Activated naive CD8-positive, alpha-beta T cell treated with anti-CD3 and anti-CD28 coated beads, Interleukin-2, amount 10 ng/mL, durations not matched to agents 7 days and 5 days (primary cell): ENCODE data around the gene ZCCHC7. TPM values are rescaled to one million over a fixed set of nuclear protein-coding genes. Genes with fewer than 3 reads are reported as not detected.

Source experiments
- ATAC-seq: fragments of 150-1000 bp; cut with Tn5 transposase; one replicate; pipeline ENCODE4 v1.10.0; 2021; ENCODE audit warnings: low read depth, moderate library complexity
- POLR2A ChIA-PET: fragments of 350-600 bp; sonication (Branson Sonifier 250); formaldehyde crosslinking; loops from one replicate; lab custom pipeline; 2021; ENCODE audit warnings: antibody characterized with exemption; lab: Charles Lee
- DNase-seq: peaks from one replicate; pipeline ENCODE4 v3.0.0; 2021
- H3K27ac Mint-ChIP-seq: one replicate; pipeline ENCODE4 v1.8.0; 2022; ENCODE audit warnings: mild to moderate bottlenecking, mixed read lengths
- H3K27me3 Mint-ChIP-seq: one replicate; pipeline ENCODE4 v1.8.0; 2022; ENCODE audit warnings: mild to moderate bottlenecking, moderate library complexity, mixed read lengths
- H3K36me3 Mint-ChIP-seq: one replicate; pipeline ENCODE4 v1.8.0; 2021; ENCODE audit warnings: mild to moderate bottlenecking, mixed read lengths
- H3K4me1 Mint-ChIP-seq: one replicate; pipeline ENCODE4 v1.8.0; 2021; ENCODE audit warnings: mixed read lengths
- H3K4me3 Mint-ChIP-seq: one replicate; pipeline ENCODE4 v1.8.0; 2022; ENCODE audit warnings: mild to moderate bottlenecking, moderate library complexity, mixed read lengths
- H3K9me3 Mint-ChIP-seq: one replicate; pipeline ENCODE4 v1.8.0; 2021; ENCODE audit warnings: mixed read lengths
- total RNA-seq, 2 experiments: library from RNA; stranded (reverse); gene quantifications; one replicate each; pipeline ENCODE4 v1.2.3, GENCODE V29; 2021

Gene ZCCHC7
- total RNA-seq, 2 experiments from 2014 or later, result 32.8 to 33.5 TPM

DNA sequence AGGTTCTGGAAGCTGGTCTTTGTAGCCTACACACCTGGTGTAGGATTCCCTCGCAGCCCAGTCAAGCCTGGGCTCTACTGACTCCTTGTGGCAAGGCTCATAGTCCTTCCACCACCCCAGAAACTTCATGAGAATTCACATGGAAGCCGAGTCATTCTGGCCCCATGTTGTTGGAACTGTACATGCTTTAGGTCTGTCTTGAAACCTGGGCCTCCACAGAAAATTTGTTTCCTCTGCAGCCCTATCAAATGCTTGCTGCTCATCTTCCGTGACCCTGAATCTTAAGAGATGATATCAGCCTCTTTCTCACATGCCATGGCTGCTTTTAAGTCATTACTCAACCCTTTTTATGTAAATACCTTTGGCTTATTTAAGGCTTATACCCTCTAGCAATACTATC lies 188.8 kb downstream of the ZCCHC7 start:
- Mint-ChIP-seq H3K4me3 (no peak overlapping the region), H3K9me3 (no peaks in the 10 kb centered on the region), H3K36me3 (peaks cover 23% of the 10 kb centered on the region), H3K27ac (no peak overlapping the region), H3K4me1 (peaks cover 7% of the 10 kb centered on the region), H3K27me3 (no peaks in the 10 kb centered on the region)
- DNase-seq (no peak), ATAC-seq (no peak)
- POLR2A ChIA-PET, result no interaction called here

DNA sequence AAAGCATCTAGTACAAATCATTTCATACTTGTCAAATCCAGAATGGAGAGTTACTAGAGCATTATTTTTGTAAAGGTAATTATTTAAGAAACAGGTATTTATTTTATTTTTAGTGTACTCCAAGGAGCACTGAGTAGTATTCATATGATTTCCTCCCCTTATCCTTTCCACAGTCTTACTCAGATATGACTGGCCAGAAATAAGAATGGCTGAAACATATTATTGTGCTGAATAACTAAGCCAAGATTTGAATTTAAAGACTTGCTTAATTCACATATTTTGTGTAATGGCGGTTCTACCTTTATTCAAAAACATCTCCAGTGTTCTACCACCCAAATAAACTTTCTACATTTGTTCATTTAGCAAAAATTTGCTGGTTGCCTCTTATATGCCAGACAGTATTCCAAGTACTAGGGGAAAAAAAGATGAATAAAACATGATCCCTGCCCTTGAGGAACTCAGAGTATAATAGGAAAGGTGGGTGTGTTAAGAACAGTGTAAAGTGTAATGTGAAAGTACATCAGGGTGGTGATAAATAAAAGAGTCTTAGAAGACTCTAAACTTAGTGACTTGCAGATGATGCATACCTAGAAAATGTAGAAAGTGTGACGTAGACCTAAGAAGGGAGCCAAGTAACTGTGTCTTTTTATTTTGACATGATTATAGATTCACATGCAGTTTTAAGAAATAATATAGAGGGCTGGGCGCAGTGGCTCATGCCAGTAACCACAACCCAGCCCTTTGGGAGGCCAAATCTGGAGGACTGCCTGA lies 191.7 kb downstream of the ZCCHC7 start:
- POLR2A ChIA-PET, result no interaction called here
- no peaks in the 10 kb centered on the region for H3K27me3 Mint-ChIP-seq
- no peak for ATAC-seq

DNA sequence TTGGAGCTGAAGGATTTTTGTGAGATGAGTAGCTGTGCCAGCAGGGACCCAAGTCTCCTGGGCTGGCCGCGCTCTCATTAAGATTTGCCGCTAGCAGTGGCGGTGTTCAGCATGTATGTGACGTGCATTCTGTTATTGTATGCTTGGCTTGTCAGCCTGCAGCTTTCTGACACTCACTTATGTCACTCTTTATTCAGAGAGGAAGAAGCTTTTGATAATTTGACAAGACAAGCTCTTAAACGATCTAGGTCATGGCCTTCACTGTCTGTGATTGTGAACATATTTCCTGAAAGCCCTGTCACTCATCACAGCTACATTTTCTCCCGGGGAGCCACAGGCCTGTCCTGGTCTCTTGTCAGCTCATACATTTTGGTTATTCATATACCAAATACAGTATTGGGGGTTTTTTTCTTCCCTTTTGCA lies 203.9 kb downstream of the ZCCHC7 start:
- Mint-ChIP-seq H3K27me3 (no peaks in the 10 kb centered on the region), H3K27ac (no peak overlapping the region), H3K9me3 (peaks cover 6% of the 10 kb centered on the region), H3K4me1 (peaks cover 7% of the 10 kb centered on the region), H3K36me3 (peaks cover 16% of the 10 kb centered on the region), H3K4me3 (no peak overlapping the region)
- POLR2A ChIA-PET, result no interaction called here
- DNase-seq (no peak), ATAC-seq (no peak)

More for the DNA sequence above, 191.7 kb downstream of the ZCCHC7 start:
- Mint-ChIP-seq H3K4me1 (peaks cover 5% of the 10 kb centered on the region), H3K27ac (no peak overlapping the region), H3K9me3 (no peaks in the 10 kb centered on the region), H3K4me3 (no peak overlapping the region), H3K36me3 (peaks cover 16% of the 10 kb centered on the region)
- no peak for DNase-seq

DNA sequence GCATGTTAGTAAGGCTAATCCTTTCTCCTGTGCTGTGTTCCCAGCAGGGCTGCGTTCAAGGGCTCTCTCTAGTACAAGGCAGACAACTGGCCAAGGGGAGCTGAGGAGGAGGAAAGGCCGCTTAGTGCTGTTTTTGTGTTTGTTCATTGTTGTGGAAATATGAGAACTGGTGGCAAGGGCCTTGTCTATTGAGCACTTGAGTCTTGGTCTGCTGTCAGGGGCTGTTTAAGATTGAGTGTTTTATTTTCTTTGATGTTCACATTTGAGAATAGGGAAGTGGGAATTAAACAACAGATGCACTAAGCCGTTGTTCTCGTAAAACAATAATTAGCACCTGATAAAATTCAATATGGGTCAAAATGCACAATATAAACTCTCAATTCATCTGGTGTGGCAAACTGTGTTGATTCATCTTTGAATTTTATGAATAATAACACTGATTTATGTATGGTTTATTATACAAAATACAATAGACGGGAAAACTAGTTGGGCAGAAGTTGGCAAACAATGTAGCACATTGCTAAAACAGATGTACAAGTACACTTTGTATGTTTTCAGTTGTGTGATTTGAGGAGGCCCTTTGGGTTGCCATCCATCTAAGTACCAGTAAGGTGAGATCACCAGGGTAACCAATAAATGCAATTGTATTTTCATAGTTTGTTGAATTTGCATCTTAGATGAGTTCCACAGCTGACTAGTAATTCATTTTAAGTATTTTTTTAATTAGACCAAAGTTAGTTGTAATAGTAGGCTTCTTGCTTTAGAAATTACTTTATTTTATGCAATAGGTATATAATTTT lies 204.5 kb downstream of the ZCCHC7 start:
- no peak overlapping the region for H3K4me3 Mint-ChIP-seq
- POLR2A ChIA-PET, result no interaction called here
- peaks cover 7% of the 10 kb centered on the region for H3K4me1 Mint-ChIP-seq
- H3K36me3 Mint-ChIP-seq, result peaks cover 13% of the 10 kb centered on the region
- peaks cover 4% of the 10 kb centered on the region for H3K9me3 Mint-ChIP-seq
- ATAC-seq (no peak), DNase-seq (no peak)
- H3K27ac Mint-ChIP-seq, result no peak overlapping the region
- no peaks in the 10 kb centered on the region for H3K27me3 Mint-ChIP-seq

DNA sequence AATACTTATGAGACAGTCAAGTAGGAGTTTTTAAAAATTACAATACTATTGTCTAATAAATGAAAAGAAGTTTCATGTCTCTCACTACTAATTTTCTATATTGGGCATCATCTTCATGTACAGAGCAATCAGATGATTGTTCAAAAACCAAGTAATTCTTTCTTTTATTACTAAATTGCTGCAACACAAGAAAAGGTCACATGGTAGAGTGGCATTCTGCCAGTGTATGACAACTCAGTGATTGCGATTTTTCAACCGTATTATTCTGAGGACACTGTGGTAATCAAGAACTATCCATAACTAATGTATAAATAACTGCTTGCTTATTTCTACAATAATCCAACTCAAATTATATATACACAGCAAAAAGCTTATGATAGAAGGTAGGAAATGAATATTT lies 205.4 kb downstream of the ZCCHC7 start:
- Mint-ChIP-seq H3K9me3 (no peaks in the 10 kb centered on the region), H3K27ac (no peak overlapping the region), H3K27me3 (no peaks in the 10 kb centered on the region), H3K36me3 (peaks cover 8% of the 10 kb centered on the region), H3K4me3 (no peak overlapping the region), H3K4me1 (peaks cover 7% of the 10 kb centered on the region)
- POLR2A ChIA-PET, result no interaction called here
- ATAC-seq (no peak), DNase-seq (no peak)

DNA sequence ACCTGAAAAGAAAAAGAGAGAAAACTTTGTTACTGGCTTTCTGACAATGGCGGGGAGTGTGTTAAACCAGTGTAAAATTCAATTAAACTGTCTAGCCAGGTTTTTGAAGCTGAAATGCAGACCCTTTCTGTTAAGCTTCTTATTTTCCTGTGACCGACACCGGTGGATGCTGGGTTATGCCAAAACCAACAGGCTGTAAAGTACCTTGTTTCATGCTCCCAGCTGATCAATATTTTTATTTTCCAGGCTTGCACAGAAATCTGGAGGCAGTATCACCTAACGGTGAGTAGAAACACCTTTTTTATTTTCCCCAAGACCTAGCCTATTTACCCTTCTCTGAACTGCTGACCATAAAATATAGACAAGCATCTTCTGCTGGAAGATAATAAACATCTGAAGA lies 207.2 kb downstream of the ZCCHC7 start:
- POLR2A ChIA-PET, result no interaction called here
- Mint-ChIP-seq H3K9me3 (no peaks in the 10 kb centered on the region), H3K4me1 (peaks cover 2% of the 10 kb centered on the region), H3K4me3 (no peak overlapping the region), H3K27ac (no peak overlapping the region), H3K27me3 (no peaks in the 10 kb centered on the region), H3K36me3 (peaks cover 3% of the 10 kb centered on the region)
- DNase-seq, result no peak
- ATAC-seq, result no peak

DNA sequence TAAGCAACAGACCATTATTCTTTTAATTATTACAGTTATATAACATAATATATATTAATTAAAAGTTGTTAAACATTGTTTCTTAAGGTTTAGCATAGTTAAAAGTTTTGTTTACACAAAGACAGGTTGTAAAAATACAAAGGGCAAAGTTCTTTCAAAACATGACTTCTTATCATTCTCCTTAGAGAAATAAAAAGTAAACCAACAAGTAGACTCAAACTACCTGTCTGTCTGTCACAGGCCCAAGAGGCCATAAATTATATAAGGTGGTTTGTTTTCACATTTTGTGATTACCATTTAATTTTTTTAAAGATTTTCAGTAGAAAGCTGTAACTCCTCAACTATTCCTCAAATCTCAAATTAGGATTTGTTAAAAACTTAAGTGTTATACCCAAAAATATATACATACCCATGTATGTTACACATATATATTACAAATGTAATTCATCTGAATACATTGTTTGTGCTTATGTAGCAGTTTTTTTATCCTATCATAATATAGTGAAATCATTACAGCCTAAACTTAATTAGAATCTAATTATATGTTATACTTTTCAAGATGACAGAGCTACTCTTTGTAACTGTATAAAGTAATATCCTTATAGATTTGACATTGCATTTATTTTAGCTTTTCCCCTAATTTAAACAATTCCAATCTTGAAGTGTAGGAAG lies 208.3 kb downstream of the ZCCHC7 start:
- Mint-ChIP-seq H3K4me1 (peaks cover 2% of the 10 kb centered on the region), H3K9me3 (no peaks in the 10 kb centered on the region), H3K27me3 (no peaks in the 10 kb centered on the region), H3K36me3 (peaks cover 3% of the 10 kb centered on the region), H3K27ac (no peak overlapping the region), H3K4me3 (no peak overlapping the region)
- ATAC-seq (no peak), DNase-seq (no peak)
- POLR2A ChIA-PET, result no interaction called here

DNA sequence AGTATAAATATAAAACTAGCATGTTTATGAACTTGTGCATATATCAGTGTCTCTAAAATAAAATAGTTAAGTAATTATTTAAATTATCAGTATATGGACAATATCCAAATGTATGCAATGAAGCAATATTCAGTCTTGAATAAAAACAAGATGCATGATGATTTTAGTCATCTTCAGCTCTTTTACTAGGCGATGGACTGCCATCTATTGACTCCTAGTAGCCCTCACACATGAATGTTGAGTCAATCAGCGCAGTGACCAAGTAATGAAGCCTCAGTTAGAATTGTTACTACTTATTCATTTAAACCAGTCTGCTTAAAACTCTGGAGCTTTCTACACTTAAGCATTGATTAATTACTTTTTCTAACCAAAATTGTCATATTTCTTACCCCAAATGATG lies 209.2 kb downstream of the ZCCHC7 start:
- Mint-ChIP-seq H3K9me3 (no peaks in the 10 kb centered on the region), H3K4me1 (peaks cover 2% of the 10 kb centered on the region), H3K36me3 (peaks cover 3% of the 10 kb centered on the region), H3K4me3 (no peak overlapping the region), H3K27me3 (no peaks in the 10 kb centered on the region), H3K27ac (no peak overlapping the region)
- POLR2A ChIA-PET, result no interaction called here
- ATAC-seq, result no peak
- no peak for DNase-seq

DNA sequence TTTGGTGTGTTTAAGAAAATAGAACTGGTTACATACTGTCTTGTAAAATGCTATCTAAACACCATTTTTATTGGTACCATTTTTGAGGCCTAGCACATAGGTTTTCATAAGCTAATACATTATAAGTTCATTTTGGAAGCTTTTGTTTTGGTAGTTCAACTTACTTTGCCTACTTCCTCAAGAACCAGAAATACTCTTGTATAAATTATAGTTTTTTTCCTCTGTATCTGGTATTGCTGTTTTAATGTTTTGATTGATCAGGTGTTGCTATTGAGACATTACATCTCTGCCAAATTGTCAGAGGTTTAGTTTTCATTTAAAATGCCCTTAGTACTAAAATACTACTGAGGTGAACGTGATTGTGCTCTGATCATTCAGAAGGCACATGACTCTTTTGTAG lies 211.5 kb downstream of the ZCCHC7 start:
- POLR2A ChIA-PET, result no interaction called here
- peaks cover 2% of the 10 kb centered on the region for H3K36me3 Mint-ChIP-seq
- ATAC-seq, result no peak
- H3K27ac Mint-ChIP-seq, result no peak overlapping the region
- no peaks in the 10 kb centered on the region for H3K27me3 Mint-ChIP-seq
- H3K4me3 Mint-ChIP-seq, result no peak overlapping the region
- DNase-seq, result no peak
- no peaks in the 10 kb centered on the region for H3K4me1 Mint-ChIP-seq
- H3K9me3 Mint-ChIP-seq, result no peaks in the 10 kb centered on the region

DNA sequence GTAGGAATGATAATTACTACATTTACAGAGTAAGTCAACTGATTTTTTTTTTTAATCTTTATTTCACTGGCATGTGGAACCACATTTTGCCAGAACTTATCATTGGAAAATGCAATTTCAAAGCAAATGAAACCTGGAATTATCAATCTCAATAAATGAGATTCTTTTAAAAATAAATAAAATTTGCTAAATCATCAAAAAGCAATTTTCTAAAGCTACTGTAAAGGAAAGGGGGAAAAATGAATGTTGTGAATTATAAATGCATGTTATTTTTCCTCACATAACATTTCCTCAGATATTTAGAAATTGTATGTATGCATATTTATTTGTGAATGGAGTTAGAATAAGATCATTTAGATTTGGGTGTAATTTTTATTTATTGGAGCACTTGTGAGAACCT lies 212.2 kb downstream of the ZCCHC7 start:
- no peak overlapping the region for H3K4me3 Mint-ChIP-seq
- ATAC-seq (no peak), DNase-seq (no peak)
- H3K36me3 Mint-ChIP-seq, result peaks cover 2% of the 10 kb centered on the region
- H3K9me3 Mint-ChIP-seq, result no peaks in the 10 kb centered on the region
- no peaks in the 10 kb centered on the region for H3K27me3 Mint-ChIP-seq
- no peaks in the 10 kb centered on the region for H3K4me1 Mint-ChIP-seq
- no peak overlapping the region for H3K27ac Mint-ChIP-seq
- POLR2A ChIA-PET, result no interaction called here

DNA sequence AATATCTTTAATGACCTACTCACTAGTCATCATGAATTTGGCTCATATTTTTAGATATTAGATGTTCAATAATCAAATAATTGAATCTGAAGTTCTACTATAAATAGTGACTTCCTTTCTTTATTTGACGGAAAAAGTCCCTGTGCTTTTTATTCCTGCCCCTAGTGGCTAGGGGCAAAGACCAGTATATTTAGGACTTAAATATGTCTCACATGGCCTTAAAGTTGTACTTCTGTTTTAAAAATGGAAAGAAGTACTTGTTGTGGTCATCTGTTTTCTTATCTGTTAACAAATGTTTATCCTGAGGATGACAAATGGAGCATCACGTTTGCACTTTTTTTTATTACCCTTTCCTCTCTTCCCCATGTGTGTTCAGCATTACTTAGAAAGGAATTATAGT lies 212.9 kb downstream of the ZCCHC7 start:
- H3K36me3 Mint-ChIP-seq, result no peaks in the 10 kb centered on the region
- DNase-seq (no peak), ATAC-seq (no peak)
- H3K9me3 Mint-ChIP-seq, result no peaks in the 10 kb centered on the region
- no peak overlapping the region for H3K4me3 Mint-ChIP-seq
- H3K27ac Mint-ChIP-seq, result no peak overlapping the region
- POLR2A ChIA-PET, result no interaction called here
- H3K4me1 Mint-ChIP-seq, result no peaks in the 10 kb centered on the region
- no peaks in the 10 kb centered on the region for H3K27me3 Mint-ChIP-seq

DNA sequence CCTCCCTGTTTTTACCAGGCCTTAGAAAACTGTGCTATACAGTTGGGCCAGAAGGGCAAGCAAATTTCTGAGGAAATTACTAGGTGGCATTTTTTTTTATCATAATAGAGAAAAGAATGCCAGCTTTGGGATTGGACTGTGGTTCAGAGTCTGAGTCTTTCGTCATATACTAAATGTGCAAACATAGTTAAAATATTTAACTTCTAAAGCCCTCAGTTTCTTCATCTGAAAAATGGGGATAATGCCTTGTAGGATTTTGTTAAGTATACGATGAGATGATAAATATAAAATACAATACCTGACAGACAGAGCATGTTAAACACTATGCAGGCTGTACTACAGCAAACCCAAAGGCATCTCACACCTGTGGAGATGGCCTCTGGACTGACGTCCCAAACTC lies 214.9 kb downstream of the ZCCHC7 start:
- Mint-ChIP-seq H3K9me3 (no peaks in the 10 kb centered on the region), H3K4me3 (no peak overlapping the region), H3K27ac (no peak overlapping the region), H3K4me1 (no peaks in the 10 kb centered on the region), H3K36me3 (no peaks in the 10 kb centered on the region), H3K27me3 (no peaks in the 10 kb centered on the region)
- DNase-seq (no peak), ATAC-seq (no peak)
- POLR2A ChIA-PET, result no interaction called here

DNA sequence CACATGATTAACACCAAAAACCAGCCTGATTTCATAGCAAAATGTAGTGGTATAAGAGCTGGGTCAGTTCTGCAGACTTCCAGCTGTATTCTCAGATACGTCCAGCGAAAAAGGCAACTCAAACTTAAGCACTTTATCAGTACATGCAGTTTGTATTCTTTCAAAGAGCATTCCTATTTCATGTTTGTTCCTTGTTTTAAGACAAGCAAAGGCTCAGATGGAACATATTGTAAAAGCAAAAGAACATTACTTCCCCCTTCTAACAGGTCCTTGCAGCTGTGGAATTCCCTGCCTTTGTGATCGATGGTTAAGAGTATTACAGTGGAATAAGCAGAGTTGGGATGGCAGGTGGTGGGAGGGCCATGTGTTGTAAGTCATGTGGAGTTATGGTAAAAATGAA lies 215.8 kb downstream of the ZCCHC7 start:
- no peaks in the 10 kb centered on the region for H3K27me3 Mint-ChIP-seq
- H3K27ac Mint-ChIP-seq, result no peak overlapping the region
- no peaks in the 10 kb centered on the region for H3K4me1 Mint-ChIP-seq
- no peak overlapping the region for H3K4me3 Mint-ChIP-seq
- POLR2A ChIA-PET, result no interaction called here
- DNase-seq (no peak), ATAC-seq (no peak)
- H3K9me3 Mint-ChIP-seq, result no peaks in the 10 kb centered on the region
- no peaks in the 10 kb centered on the region for H3K36me3 Mint-ChIP-seq
